ENCODE measurements around the gene ZNF134.

GRCh38 chr19:57641715-57642234 lies 27.7 kb downstream of the ZNF134 start:
- no peak for TF ChIP-seq CTCF (IDR thresholded peaks at IDR 0.05; ENCODE audit: insufficient read depth, low read depth, low read length)
- no peak for TF ChIP-seq EZH2 (IDR thresholded peaks at IDR 0.05; ENCODE audit: insufficient read depth, low read length)
